GM19351 (cell line): ENCODE measurements around the gene ATG5.

Experiments
- ATAC-seq: cut with Tn5 transposase; IDR thresholded peaks from one replicate; pipeline ENCODE4 v1.9.1; 2021; ENCODE audit warnings: mild to moderate bottlenecking, moderate library complexity; ENCODE audit not compliant: unreplicated experiment

ATG5 gene

DNA sequence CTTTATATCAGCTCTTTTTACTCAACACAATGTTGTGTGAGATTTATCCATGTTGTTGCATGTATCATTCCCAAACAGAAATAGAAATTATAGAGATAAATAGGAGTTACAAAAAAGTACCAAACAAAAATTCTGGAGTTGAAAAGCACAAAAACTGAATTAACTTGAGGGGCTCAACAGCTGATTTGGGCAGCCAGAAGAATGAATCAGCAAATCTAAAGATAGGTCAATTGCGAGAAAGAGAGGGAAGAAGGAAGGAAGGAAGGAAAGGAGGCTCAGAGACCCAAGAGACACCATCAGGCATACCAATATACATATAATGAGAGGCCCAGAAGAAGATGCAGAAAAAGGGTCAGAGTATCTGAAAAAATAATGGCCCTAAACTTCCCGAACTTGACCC lies 98.9 kb downstream of the ATG5 start:
- ATAC-seq, result no peak

- no peak for ATAC-seq
These were observed 100.0 kb downstream of the ATG5 start for GRCh38 chr6:106225581-106225980.

DNA sequence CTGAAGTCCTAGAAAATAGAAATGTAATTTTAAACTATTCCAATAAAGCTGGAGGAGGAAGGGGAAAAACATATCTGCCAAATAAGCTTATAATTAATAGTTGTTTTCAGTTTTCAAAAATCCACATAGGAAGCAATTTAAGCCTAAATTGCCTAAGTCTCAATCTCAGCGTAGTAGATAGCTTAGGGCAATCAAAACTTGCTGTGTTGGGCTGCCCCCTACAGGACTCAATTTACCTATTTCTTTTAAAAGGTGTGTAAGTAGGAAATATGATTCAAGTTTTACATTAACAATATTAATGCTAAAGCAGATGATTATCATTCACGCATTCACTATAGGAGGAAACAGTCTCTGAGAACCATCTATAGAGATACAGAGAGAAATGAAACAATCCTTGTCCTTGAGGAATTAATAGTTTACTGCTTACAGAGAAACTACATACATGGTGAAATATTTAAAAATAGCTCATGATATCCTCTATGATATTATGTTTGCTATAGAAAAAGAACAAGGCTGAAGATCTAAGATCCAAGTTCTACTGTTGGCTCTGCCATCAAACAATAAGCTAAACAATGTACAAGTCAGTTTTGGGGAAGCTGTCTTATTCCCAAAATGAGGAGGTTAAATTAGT lies 102.1 kb downstream of the ATG5 start:
- no peak for ATAC-seq

- ATAC-seq, result peak; percentile 69
These were observed 105.1 kb downstream of the ATG5 start for GRCh38 chr6:106220485-106220884.

DNA sequence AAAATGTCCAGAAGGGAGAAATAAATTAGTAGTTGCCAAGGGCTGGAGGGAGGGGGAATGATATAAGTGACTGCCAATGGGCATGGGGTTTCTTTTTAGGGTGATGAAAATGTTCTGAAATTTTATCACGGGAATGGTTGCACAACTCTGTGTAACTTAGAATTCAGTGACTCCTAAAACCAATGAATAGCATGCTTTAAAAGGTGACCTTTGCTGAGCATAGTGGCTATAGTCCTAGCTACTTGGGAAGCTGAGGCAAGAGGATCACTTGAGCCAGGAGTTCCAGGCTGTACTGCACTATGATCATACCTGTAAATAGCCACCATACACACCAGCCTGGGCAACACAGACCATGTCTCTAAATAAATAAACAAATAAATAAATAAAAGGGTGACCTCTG lies 109.0 kb downstream of the ATG5 start:
- no peak for ATAC-seq

DNA sequence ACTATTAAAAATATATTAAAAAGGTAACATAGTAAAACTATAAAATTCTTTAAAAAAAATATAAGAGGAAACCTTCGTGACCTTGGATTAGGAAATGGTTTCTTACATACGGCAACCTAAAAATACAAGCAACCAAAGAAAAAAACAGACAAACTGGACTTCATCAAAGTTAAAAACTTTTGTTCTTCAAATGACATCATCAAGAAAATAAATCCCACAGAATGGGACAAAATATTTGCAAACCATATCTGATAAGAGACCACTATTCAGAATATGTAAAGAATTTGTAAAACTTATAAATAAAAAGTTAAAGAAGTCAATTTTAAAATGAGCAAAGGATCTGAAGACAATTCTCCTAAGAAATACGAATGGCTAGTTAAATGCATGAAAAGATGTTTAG lies 110.0 kb downstream of the ATG5 start:
- no peak for ATAC-seq

GRCh38 chr6:106214531-106214930 lies 111.0 kb downstream of the ATG5 start:
- no peak for ATAC-seq

DNA sequence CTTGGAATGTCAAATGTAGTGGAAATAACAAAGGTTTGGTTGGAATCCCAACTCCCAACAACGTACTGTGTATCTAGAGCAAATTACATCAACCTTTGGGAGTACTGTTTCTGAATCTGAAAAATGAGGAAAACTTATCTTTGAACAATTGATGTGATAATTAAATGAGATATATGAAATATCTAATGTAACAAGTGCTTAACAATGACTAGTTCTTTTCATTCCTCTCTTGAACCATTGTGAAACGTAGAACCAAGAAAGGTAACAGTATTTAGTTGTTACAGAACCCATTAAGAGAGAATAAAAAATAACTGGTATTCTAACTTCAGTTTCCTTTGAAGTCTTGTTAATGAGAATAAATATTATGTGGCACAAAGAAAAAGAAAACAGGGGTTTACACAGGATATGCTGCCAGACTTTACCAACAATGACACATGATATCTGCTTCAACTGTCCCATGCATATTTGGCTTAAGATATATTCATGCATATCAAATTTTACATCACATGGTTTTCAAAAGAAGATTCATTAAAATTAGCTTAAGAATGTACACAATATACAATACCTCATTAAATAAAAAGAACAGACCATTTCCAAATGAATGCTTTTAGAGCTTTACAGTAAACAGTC lies 111.8 kb downstream of the ATG5 start:
- no peak for ATAC-seq

DNA sequence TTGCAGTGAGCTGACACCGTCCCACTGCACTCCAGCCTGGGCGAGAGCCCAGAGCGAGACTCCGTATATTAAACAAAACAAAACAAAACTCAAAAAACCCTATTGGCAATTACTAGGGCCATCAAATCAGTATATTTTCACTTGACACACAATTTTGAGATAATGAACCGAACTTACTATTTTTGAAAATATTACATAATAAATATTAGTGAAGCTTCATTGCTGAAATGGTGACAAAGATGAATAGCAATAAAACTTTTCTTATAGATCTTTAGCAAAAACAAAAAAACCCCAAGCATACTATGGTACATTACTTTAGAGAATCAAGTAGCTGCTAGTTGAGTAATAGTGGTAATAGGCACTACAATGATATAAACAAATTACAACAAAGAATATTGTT lies 113.0 kb downstream of the ATG5 start:
- no peak for ATAC-seq

DNA sequence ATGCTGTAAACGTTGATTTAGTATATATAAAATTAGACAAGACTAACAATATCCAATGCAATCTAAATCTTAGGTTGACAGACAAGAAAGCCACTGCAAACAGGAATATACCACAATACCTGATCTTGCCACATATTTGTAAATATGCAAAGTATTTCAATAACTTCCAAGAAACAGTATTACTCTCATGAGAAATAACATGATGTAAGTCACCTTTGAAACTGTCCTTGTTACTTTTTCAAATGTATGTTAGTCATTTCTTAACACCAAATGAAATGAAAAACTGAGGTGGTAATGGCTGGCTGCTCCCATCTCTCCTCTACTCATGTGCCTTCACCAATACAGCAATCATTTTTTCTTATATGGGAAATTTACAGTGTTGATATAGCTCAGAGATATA lies 118.7 kb downstream of the ATG5 start:
- peak; percentile 92 for ATAC-seq

DNA sequence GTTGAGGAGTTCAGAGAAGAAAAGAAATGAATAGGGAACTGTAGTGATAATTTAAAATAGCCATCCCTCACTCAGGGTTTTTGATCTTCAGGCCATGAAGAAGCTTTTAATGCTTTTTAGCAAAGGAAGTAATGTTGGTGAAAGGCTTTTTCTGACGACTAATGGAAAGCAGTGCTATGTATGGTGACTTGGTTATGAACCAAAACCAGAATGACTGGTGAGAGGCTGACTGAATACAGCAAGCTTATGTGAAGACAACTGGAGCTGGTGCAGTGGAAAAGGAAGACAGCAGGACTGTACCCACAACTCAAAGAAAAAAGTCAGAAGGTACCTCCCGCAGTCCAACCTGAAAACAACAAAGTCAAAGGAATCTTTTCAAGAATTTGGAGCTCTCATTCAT lies 120.6 kb downstream of the ATG5 start:
- no peak for ATAC-seq

DNA sequence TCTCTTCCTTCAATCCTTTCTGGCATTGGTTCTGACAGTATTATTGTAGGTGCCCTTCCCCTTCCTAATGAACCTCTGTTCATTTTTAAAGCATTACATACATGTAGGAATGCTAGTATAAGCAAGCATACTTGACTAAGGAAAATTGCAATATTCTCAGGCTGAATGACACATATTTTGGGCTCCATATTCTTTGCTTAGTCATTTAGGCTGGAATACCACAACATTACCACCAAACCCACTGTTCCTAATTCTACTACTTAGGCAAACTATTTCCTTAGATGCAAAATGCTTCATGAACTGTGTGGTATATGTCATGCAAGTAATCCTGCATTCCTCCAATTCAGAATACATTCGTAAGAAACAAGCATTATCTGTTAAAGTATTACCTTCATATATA lies 125.6 kb downstream of the ATG5 start:
- ATAC-seq, result no peak

DNA sequence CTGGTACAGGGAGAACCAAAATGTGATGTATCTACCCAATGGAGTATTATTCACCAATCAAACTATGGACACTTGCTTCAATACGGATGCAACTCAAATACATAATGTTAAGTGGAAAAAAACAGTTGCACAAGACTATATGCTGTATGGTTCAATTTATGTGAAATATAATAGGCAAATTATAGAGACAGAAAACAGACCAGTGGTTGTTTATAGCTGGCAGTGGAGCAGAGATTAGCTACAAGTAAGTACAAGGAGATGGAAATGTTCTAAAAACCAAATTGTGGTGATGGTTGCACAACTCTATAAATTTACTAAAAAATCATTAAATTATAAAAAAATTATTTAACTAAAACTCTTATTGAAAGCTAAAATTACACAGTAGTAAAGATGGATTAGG lies 126.2 kb downstream of the ATG5 start:
- ATAC-seq, result no peak

DNA sequence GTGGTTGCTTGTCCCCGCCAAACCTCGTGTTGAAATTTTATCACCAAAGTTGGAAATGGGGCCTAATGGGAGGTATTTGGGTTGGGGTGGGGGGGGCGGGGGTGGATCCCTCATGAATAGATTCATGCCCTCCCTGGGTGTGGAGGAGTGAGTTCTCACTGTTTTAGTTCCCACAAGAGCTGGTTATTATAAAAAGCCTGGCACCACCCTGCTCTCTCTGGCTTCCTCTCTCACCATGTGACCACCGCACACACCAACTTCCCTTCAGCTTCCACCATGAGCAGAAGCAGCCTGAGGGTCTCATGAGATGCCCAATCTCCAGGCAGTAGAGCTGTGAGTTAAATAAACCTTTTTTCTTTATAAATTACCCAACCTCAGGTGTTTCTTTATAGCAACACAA lies 128.1 kb downstream of the ATG5 start:
- no peak for ATAC-seq

DNA sequence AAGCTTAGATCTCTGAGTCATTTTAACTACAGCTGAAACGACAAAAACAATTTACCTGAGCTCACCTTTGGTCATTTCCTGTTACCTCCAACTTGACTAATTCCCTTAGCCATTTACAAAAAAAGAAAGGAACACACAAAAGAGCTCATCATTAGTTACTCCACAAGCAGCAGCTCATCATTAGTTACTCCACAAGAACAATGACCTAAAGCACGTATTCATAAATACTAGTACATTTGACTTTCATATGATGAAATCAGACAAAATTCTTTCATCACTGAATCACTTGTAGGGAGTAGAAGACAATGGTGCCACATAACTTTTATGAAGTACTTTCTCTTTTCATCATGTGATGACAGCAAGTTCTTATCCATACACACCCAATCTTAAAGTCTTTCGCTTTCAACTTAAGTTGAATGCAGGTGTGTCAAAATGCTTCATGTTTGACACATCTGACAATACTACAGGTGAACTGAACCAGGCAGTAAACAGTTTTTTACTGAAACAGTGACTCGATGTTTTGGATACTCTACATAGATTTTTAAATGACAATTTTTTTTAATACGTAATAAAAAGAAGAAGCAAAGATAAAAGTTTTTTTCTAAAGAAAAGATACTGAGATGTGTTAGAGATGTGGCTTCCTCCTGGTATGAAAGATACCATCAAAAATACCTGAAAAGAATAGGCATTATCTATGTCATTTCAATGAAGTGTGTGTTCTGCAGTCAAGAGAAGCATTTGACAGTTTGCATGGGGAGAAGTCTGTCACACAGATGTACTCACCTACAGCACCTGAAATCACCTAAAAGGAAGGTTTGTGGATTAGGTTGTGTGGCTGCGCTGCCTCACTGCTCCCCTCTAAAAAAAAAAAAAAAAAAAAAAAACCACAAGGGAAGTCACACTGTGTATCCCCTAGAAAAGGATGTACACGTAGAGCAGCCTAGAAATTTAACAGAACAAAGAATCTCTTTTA lies 130.3 kb downstream of the ATG5 start:
- peak; percentile 70 for ATAC-seq

GRCh38 chr6:106192824-106193223 lies 132.7 kb downstream of the ATG5 start:
- no peak for ATAC-seq

GRCh38 chr6:106188104-106188794 lies 137.3 kb downstream of the ATG5 start:
- ATAC-seq, result no peak

DNA sequence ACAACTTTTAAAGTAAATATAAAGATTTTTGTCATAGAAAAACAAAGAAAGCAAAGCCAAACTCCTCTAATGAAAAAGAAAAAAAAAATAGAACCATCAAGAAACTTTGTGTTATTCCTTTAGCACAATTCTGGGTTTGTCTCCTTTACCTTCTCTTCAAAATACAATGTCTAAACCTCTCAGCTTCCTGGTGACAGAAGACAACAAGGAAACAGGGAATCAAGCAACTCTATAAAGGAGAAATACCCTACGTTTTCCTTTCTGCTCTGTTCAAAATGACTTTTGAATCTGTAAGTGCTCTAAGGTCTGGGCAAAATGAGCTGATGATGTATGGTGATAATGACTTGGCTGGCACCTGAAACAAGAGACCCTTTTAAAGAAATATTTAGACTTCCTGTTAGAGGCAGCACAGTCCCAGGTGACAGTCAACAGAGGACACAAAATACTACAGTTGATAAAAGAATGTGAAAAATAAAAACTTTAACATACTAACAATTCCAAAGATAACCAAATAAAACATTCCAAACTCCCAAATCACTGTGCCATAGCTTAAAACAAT lies 138.1 kb downstream of the ATG5 start:
- ATAC-seq, result no peak

DNA sequence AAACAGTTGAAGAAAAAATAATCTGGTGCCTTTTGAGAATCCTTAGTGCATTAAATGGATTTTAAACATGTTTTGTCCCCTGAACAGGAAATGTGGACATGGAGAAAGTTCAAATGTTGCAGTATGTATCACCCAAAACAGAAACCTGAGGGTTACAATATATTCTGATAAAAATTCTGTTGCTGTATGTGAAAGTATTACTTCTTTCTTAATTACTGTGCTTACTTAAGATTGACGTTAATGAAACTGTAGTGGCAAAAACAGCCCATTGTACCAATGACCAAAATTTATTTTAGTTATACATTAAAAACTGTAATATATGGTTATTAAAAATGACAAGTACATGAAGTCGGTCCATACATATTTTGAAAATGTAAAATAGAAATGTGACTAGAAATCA lies 138.8 kb downstream of the ATG5 start:
- no peak for ATAC-seq

- no peak for ATAC-seq
These were observed 139.4 kb downstream of the ATG5 start for GRCh38 chr6:106186172-106186571.

DNA sequence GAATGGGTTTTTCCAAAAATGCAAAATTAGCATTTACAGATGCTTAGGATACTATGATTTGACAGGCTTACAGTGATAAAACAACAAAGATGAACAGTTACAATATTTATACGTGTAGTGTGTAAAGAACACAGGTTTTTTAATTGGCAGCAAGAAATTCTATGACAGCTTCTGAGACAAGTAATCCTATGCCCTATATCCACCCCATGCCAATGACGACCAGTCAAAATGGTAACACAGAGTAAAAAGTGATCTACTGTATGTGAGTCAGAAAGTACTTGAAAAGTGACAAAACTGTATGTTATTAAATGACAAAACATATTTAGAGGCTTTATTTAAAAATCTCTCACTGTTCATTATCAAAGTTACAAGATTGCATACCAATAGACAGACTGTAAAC lies 139.9 kb downstream of the ATG5 start:
- no peak for ATAC-seq
